Peyer's patch (tissue), 4 donors: ENCODE data around the gene DCAKD.

ENCODE experiments used
- POLR2A ChIP-seq, 2 donors: fragments of 450-650 bp; IDR thresholded peaks; one replicate each; pipeline ENCODE4 v1.5.1; 2017; ENCODE audit warnings: antibody characterized with exemption in 2 of 2, mild to moderate bottlenecking in 2 of 2, moderate library complexity in 2 of 2
- TF ChIP-seq, protein P1 (sequence below), 6 experiments: fragments of 450-650 bp in 4 of 6; fragments of 200-600 bp in 2 of 6; sonication (generic) in 1 of 6; IDR thresholded peaks; one replicate each; pipeline ENCODE4 v1.5.1; 2017 to 2019; ENCODE audit warnings: antibody characterized with exemption in 6 of 6, mild to moderate bottlenecking in 3 of 6, moderate library complexity in 1 of 6

DNA sequence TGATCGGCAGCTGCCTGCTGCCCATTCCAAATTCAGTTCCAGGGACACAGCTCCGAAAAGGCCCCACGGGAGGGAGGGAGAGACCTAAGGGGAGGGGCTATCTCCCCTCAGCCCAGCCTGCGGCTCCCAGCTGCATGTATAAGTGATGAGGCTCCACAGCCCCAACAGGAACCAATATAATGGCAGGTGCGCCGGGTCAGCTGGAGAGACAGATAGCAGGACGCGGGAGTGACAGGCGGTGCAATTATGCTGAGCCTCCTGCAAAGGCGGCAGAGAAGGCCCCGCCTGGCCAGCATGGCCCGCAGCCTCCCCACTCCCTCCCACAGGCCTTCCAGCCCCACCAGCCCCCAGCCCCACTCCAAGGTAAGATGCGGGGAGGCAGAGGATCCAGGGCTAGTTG is 75.2 kb downstream of the DCAKD start:
- TF ChIP-seq, protein P1, sequence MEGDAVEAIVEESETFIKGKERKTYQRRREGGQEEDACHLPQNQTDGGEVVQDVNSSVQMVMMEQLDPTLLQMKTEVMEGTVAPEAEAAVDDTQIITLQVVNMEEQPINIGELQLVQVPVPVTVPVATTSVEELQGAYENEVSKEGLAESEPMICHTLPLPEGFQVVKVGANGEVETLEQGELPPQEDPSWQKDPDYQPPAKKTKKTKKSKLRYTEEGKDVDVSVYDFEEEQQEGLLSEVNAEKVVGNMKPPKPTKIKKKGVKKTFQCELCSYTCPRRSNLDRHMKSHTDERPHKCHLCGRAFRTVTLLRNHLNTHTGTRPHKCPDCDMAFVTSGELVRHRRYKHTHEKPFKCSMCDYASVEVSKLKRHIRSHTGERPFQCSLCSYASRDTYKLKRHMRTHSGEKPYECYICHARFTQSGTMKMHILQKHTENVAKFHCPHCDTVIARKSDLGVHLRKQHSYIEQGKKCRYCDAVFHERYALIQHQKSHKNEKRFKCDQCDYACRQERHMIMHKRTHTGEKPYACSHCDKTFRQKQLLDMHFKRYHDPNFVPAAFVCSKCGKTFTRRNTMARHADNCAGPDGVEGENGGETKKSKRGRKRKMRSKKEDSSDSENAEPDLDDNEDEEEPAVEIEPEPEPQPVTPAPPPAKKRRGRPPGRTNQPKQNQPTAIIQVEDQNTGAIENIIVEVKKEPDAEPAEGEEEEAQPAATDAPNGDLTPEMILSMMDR (IDR thresholded peaks at IDR 0.05): no peak
- TF ChIP-seq POLR2A (IDR thresholded peaks at IDR 0.05): no peak
